ENCODE measurements around the gene GABRQ.

- TF ChIP-seq POLR2A (IDR thresholded peaks at IDR 0.05; ENCODE audit: low read length) (no peak), GATA1 (IDR thresholded peaks at IDR 0.05; ENCODE audit: low read depth, low read length) (no peak)
These were observed 14.4 kb downstream of the GABRQ start for GRCh38 chrX:152652060-152652459.
